GM19351 (cell line): ENCODE measurements around the gene STRN3.
"Not testable (repeated sequence)": the region's sequence is repeated elsewhere in the genome, so short reads cannot be mapped to it uniquely, and the experiment has no call there.

Source experiments
- ATAC-seq: cut with Tn5 transposase; IDR thresholded peaks from one replicate; pipeline ENCODE4 v1.9.1; 2021; ENCODE audit warnings: mild to moderate bottlenecking, moderate library complexity; ENCODE audit not compliant: unreplicated experiment

Gene STRN3

DNA sequence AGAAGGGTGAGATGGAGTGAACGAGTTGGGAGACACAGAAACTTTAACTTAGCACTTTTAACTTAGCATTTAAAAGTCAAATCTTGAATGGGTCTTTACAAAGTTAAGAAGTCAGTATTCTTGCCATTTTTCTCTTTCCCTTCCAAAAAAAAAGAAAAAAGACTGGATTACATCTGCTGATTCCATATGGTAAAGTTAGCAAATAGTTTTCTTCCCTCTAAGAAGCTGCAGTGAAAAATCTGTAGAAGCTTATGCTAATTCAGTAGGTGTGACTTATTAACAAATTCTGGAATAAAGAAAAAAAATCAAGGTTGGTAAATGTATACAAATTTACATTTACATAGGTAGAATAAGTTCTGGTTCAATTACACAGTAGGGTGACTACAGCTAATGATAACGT, 100.9 kb downstream of the STRN3 start:
- ATAC-seq = no peak

DNA sequence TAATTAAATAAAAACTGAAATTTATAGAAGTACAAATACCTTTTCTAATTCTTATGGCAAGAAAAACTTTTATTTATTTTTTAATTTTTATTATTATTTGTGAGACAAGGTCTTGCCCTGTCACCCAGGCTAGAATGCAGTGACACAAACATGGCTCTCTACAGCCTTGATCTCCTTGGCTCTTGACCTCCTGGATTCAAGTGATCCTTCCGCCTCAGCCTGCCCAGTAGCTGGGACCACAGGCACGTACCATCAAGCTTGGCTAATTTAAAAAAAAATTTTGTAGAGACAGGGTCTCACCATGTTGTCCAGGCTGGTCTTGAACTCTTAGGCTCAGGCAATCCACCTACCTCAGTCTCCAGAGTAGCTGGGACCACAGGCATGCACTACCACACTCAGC, 104.4 kb downstream of the STRN3 start:
- ATAC-seq = no peak

DNA sequence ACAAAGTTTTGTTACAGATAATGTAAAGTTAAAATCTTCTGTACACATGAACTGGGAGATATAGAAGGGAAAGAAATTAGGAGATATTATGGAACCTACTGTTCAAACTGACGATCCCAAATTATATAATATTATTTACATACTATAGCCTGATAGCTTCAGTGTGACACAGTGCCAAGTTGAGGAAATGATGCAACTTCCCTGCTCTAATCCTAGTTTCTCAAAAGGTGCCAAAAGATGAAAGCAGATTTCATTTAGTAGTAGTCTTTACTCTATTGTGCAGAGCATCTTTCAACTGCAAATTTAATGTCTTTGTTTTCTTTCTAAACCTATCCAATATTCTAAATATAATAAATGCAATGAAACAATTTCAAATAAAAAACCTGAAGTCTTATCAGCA, 104.9 kb downstream of the STRN3 start:
- ATAC-seq = no peak

DNA sequence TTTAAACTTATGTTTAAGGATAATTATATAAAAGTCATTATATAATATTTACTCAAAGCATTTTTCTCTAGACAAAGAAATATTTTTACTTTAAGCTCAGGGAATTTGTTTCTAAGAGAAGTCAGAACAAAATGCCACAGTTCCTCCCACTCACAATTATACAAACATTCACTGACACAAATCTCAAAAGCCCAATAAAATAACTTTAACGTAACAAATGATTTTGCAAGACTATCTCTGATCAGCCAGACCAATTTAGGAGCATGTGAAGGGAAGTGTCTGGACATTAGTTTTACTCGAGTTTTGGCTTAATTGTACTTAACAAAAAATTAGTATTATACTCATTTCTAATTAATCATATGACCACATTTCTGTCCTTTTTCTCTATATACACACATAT, 110.6 kb downstream of the STRN3 start:
- ATAC-seq = no peak

DNA sequence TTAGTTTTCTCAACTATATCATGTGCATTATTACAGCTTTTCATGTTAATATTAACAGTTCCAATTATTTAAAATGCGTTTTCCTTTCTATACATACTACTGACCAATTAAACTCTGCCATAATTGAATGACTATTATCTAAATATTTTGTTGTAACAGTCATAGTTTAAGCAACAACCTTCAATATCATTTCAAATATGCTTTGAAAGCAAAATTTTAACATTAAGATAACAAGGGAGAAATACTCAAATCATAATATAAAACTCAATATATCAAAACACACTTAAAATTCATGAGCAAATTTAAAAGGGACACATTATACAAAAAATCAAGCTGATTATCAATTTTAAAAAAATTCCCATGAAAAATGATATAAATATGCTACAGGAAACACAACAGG, 111.4 kb downstream of the STRN3 start:
- ATAC-seq = no peak

DNA sequence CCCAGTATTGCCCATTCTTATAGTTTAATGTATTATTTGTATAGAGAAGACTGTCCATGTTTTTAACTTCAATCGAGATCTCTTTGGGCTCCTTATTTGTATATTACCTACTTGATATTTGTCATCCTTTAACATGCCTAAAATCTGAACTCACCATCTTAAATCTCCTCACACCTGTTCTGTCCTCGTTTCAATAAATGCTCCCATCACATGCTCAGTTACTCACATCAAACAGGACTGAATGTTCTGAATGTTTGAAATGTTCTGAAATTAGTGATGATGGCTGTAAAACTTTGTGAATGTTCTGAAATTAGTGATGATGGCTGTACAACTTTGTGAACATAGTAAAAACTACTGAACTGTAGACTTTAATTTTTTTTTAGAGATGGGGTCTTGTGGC, 117.4 kb downstream of the STRN3 start:
- no peak for ATAC-seq

DNA sequence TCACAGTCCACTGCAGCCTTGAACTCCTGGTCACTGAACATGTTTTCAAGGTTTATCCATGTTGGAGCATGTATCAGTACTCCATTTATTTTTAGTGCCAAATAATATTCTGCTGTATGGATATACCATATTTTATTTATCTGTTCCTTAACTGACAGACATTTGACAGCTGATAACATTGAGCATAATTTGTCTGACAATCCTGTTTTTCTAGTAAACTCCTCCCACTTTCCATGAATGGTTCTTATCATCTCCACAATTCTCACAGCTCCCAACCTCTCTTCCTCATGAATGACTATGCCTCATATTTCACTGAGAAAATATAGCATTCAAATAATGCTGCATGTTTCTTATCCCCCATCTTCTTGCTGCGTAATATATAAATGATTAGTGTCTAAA, 118.5 kb downstream of the STRN3 start:
- no peak for ATAC-seq

DNA sequence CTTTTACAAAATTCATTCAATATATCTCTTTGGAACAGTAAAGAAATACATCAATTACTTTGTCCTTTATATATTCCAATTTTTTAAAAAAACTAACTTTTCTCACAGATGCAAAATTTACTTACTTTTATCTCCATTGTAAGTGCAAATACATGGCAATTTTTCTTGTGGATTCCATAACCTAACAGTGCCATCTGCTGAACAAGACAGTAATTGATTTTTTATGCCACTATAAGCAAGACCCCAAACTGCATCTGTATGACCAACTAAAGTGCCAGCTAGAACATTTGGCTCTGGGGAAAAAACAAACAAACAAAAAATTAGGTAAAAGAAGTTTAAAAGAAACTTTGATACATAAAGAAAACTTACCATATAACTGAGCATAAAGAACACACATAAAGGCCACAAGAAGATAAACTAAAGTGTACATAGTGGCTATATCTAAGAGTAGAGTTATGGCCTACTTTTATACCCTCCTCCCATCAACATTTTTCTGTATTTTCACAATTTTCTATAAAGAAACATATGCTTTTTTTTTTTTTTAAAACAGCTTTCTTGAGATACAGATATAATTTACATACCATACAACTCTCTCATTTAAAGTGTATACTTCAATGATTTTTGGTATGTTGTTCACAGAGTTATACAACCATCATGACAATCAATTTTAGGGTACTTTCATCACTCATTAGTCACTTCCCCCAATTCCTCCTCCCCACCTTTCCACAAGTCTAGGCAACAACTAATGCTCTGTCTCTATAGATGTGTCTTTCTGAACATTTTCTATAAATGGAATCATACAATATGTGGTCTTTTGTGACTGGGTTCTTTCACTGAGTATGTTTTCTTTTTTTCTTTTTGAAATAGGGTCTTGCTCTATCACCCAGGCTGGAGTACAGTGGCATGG, 119.2 kb downstream of the STRN3 start:
- ATAC-seq = no peak

DNA sequence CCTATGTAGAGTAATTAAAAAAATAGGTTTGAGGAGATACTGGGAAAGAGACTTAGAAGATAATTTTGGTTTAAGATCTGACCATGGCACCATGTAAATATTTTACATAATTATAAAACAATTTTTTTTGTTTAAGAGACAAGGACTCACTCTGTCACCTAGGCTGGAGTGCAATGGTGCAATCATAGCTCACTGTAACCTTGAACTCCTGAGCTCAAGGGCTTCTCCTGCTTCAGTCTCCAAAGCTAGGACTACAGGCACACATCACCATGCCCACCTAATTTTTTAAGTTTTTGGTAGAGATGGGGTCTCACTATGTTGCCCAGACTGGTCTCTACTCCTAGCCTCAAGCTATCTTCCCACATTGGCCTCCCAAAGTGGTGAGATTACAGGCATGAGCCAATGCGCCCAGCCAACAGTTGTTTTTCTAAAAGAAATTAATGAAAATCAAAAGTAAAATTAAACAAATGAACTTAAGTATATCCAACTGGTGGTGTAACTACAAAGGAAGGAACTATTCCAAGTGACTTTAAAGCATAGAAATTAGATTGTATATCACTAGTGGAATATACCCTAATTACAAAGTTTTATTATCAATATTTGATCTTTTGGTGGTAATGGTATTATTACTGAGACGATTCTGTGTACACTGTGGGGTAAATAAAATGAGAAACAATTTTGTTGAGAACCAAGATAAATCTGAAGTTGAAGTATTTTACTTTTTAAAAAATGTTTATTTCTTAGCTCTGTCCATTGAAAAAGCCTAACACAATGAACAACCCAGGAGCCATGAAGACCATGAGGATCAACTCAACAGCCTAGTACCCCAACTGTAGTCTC, 122.7 kb downstream of the STRN3 start:
- no peak for ATAC-seq

DNA sequence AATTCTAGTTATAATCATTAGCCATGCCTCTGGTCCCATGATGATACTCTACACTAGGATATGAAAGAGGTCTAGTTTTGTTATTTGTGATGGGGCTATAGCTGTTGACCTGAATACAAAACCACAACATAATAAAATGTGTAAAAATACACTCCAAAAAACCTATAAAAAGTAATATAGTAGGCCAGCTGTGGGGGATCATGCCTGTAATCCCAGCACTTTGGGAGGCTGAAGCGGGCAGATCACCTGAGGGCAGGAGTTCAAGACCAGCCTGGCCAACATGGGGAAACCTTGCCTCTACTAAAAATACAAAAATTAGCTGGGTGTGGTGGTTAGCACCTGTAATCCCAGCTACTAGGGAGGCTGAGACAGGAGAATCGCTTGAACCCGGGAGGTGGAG, 129.1 kb downstream of the STRN3 start:
- not testable (repeated sequence) for ATAC-seq

DNA sequence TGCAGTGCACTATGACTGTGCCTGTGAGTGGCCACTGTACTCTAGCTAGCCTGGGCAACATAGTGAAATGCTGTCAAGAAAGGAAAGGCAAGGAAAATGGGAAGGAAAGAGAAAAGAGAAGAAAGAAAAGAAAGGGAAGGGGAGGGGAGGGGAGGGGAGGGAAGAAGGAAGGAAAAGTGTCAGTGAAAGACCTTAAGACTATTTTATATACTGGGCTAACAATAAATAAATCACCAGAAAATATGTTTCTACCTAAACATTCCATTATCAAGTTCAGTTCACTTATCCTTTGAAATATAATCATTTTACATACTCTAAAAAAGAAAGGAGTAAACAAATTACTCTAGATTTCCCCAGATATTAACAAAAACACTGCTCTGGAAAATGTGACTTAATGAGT, 129.7 kb downstream of the STRN3 start:
- ATAC-seq = no peak

DNA sequence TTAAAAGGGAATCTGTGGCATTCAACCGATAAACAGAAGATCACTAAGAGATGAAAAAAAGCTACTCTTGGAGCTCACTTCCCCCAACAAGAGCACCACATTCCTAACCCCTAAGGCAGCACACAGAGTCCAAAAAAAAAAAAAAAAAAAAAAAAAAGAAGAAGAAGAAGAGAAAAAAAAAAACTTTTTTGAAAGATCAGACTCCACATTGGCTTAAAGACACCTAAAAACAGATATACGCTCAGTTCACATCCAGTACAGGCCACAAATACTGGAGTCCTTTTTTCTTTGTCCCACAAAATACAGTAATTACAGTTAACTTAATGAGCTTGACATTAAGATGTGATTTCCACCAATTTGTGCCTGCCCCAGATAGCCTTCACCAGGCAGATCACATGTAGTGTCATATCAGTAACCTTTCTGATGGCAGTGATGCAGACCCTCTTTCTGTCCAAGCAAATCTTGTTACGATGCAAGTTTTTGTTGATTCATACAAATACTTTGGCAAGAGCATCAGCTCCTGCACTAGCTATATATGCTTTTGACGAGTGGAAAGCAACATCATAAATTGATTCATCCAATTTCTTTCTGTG, 131.2 kb downstream of the STRN3 start:
- no peak for ATAC-seq

DNA sequence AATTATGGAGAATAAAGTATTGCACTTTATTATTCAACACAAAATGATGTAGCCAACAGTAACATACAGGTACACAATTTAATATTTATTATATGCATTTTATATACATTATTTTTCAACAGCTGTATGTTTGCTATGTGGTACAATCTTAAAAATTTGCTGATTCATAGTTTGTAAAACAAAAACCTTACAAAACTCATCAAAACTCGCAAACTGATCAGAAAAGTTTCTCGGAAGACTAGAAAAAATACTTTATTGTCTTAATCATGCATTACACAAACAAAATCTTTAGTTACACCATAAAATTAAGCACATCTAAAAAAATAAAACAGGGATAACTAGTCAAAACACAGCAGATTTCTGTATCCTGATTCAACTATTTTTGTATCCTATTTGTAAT, 132.4 kb downstream of the STRN3 start:
- no peak for ATAC-seq

DNA sequence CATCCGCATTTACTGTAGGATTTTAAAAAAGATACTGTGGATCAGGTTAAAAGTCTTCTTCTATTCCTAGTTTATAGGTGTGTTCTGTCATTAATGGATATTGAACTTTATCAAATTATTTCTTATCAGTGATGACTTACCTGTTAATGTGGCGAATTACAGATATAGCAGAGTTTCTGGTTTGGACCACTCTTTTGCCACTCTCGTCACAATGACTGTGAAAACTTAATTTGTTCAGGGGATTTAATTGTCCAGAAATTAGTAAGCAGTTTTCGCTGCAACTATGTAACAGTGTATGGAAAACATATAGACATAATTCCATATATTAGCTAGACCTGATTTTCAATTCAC, 137.0 kb downstream of the STRN3 start:
- ATAC-seq = no peak

DNA sequence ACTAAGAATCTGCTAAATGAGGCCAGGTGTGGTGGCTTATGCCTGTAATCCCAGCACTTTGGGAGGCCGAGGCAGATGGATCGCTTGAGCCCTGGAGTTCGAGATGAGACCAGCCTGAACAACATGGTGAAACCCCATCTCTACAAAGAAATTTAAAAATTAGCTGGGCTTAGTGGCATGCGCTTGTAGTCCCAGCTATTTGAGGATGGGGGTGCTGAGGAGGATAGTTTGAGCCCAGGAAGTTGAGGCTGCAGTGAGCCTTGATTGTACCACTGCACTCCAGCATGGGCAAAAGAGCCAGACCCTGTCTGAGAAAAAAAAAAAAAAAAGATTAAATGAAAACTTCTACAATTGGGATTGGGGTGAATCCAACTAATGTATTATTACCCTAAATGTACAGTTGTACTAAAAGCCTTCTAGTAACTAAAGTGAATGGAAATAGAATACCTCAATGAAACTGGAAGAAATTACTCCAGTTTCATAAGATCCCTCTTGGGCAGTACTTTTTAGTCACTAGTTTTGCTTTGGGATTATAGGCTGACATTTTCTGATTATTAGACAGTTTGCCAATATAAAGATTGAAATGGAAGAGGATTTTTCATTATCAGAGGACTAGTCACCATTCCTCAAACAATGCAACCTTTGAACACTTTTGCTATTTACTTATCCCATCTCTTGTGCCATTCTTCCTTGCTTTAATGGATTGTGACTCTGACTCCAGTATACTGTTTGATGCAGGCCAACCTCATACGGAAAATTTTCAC, 137.5 kb downstream of the STRN3 start:
- no peak for ATAC-seq

DNA sequence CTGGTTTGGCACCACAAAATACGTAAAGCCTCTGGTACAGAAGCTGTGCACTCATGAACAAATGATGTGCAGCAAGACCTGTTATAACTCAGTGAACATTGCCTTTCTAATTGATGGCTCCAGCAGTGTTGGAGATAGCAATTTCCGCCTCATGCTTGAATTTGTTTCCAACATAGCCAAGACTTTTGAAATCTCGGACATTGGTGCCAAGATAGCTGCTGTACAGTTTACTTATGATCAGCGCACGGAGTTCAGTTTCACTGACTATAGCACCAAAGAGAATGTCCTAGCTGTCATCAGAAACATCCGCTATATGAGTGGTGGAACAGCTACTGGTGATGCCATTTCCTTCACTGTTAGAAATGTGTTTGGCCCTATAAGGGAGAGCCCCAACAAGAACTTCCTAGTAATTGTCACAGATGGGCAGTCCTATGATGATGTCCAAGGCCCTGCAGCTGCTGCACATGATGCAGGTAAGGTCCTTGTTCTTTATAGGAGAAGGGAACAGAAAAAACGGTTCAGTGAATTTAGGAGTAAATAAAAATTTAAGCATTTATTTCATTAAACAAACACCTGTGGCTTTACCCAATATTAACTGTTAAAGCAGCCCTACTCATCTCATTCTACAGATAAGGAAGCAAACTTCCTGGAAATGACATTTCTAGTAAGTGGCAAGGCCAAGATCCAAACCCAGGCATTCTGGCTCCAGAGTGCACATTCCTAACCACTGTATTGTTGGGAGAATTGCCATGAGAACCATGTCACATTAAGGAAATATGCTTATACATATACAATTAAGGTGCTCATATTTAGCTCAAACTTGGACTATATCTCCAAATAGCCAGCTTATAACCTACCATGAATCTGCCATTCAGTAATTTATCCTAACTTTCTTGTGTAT, 140.1 kb downstream of the STRN3 start:
- no peak for ATAC-seq

DNA sequence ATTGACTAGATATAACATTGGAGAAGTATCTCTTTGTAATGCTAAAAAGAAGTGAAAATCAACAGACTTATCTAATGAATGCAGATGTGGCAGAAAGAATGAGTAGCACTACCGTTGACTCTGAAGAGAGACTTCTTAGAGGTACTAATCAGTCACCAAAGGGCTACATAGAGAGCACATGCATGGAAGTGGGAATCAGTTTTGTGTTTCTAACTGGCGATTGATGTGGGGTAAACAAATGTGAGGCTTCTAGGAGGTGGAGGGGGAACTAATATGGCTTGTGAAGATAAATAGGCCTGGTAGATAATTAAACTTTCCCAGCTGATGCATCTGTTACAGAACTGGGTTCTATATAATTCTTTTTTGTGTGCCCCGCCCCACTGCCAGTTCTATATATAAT, 141.3 kb downstream of the STRN3 start:
- no peak for ATAC-seq

DNA sequence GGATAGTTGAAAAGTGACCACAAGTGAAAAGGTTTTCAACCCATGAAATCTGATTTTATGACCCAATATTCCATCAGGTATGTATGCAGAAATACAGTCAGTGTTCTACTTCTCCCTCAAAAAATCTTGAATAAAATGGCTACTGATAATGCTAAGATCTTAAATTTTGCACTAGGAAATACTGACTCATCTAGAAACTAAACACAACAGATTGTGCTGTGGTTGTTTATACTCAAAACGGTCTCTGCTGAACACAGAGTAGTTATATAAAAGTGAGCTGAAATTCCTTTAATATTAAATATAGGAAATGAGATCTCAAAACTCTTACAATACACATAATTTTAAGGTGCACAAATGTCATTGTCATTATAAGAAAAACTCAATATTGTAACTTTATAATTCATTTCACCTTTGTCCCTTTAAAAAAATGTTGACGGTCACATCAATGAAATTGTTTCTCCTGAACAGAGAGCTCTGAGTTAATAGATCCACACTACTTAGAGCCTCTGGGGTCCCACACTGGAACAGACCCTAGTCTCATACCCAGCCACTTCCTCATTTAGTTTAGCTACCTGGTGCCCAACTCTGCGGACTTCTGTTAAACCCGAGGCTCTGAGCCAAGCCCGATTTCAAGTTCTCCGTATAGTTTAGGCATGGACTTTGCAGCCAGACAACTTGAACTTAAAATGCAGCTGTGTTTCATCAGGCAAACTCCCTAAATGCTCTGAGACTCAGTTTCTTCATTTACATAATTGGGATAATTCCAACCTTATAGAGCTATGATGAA, 142.5 kb downstream of the STRN3 start:
- ATAC-seq = peak; percentile 75

DNA sequence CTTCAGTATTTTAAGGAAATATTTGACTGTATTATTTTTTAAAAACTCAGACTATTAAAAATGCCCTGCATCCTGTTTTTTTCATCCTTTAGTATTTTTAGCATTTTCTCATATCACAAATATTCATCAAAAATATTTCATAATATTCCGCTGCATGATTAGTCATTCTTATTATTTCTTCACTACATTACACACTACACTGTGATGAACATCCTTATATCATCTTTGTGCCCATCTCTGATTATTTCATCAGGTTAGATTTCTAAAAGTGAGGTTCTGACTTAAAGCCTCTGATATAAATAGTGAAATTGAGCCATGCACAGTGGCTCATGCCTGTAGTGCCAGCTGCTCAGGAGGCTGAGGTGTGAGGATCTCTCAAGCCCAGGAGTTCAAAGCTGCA, 143.7 kb downstream of the STRN3 start:
- ATAC-seq = no peak
